ENCODE results near the gene ADK.

- TF ChIP-seq CTCF (conservative IDR thresholded peaks at IDR 0.05; ENCODE audit: low read length) (no peak), EZH2phosphoT487 (IDR thresholded peaks at IDR 0.05; ENCODE audit: borderline replicate concordance) (no peak)
Measured at GRCh38 chr10:74681917-74682627, 531.1 kb downstream of the ADK start.

Data from Loucy (cell line).